SU-DHL-6 (cell line): ENCODE measurements around the gene CDH11.

ENCODE experiments used
- CTCF ChIP-seq: fragments of 200-600 bp; sonication (generic); IDR thresholded peaks from one replicate; pipeline ENCODE4 v1.5.1; 2017; ENCODE audit warnings: antibody characterized with exemption, mild to moderate bottlenecking, low read length, moderate library complexity; ENCODE audit not compliant: insufficient read depth, poor library complexity, severe bottlenecking
- EZH2phosphoT487 ChIP-seq: fragments of 200-600 bp; sonication (generic), shearing (Covaris generic); conservative IDR thresholded peaks from 2 replicates; pipeline ENCODE4 v1.6.1; 2018; ENCODE audit warnings: mild to moderate bottlenecking, antibody characterized with exemption, low read length, moderate library complexity, mixed read lengths

DNA sequence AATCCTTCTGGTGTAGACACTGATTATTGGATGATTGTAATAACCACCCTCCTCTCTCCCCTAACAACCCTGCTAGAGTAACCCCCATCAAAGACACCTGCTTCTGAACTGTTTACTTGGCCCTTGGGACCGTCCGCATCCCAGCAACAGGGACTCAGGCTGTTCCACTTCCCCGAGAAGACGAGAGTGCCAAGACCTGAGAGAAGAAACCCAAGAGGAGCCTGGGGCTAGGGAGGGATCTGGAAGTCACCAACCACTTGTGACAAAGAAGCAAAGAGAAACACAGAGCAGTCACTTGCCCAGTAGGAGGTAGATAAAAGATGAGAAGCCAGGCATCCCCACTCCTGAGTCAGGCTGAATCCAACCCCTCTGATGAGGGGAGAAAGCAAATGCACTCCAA, 84.3 kb downstream of the CDH11 start:
- TF ChIP-seq CTCF: no peak
- TF ChIP-seq EZH2phosphoT487: no peak
